NCI-H2107 treated with DMSO at 0.1 percent for 48 hours (cell line): ENCODE results near the gene CCNK.

ENCODE experiments used
- DNase-seq: peaks from one replicate; lab custom pipeline; 2025; ENCODE audit not compliant: unreplicated experiment; lab: John Stamatoyannopoulos, UW

The CCNK gene

DNA sequence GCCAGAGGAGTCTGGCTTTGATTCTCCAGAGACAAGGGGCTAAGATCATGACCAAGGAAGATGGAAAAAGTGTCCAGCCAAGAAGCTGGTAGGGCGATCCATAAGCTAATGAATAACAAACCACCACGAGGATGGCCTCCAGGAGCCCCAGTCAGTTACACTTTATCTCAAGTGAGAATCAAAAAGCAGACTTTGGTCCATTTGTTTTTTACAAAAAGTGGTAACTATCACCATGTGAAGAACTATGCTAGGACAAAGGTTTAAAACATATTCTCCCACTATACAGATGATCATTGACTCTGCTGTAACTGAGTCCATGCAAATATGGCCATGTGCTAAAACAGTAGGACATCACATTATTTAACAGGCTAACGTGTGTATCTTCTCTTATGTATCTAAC is 14.5 kb upstream of the CCNK start:
- no peak for DNase-seq

DNA sequence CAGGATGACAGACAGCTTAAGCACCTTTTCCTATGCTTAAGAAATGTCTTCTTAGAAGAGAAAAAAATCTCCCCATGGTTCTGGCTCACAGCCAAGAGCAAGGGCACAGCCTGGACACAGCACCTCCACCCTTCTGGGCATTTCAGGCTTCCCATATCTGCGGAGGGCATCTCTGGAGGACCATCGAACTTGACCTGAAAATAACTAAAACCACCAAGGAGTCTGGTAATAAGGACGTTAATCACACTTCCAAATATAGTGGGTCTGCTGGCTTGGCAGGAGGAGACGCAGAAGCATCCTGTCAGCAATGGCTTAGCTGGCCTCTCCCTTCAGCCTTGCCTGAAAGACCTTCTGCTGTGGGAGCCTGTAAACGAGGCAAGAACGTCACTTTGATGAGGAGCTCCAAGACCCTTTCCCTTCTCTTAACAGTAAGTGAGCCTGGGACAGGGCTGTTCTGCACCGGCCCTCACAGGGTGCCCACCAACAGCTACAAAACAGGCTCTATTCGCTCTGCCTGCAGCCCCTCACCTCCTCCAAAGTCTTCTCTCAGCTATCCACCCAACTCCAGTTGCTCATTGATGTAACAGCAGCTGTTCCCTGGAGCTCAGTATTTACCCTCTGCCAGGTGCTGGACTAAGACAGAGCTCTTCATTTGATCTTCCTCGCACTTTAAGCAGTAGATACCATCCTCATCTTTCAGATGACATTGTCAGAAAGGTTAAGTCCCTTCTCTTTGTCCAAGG is 13.7 kb upstream of the CCNK start:
- no peak for DNase-seq

DNA sequence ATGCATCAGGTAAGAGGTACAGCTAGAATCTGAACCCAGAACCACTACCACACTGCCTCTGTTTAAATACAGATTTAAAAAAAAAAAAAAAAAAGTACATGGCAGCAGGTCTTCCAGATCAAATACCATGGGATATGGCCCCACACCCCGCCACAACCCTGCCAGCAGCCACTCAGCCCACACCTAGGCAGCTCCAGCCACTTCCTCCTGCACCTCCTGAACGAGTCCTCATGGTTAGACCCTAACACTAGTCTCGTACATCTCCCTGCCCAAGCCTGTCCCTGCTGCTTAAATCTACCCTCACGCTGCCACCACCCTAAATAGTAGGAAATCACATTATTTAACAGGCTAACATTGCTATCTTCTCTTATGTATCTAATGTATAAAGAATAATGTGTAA is 13.1 kb upstream of the CCNK start:
- no peak for DNase-seq

DNA sequence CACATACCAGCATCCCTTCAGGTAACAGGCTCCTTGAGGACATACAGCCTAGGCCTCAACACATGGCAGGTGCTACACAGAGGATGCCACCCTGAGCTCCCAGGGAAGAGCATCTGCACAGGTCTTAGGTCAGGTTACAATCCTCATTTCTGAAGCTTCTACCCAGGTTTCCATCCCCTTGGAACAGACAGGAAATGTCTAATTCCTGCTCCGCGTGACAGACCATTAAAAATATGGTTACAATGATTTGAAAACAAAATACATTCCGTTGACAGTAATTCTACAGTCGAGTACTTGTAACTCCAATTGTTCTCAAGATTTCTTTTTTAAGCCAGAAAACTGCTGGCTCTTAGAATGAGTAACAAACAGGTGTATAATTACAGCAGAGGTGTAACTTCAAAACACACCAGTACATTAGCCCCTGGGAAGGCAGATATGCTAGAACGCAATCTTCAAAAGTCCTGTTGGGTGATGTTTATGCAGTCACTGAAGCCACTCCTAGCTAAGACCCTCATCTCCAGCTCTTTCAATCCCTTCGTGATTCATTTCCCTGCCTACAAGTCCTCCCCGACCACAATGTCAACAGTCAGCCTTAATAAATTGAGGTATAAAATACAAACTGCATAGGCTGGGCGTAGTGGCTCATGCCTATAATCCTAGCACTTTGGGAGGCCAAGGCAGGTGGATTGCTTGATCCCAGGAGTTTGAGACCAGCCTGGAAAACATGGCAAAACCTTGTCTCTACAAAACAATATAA is 12.2 kb upstream of the CCNK start:
- DNase-seq = peak; percentile 87

DNA sequence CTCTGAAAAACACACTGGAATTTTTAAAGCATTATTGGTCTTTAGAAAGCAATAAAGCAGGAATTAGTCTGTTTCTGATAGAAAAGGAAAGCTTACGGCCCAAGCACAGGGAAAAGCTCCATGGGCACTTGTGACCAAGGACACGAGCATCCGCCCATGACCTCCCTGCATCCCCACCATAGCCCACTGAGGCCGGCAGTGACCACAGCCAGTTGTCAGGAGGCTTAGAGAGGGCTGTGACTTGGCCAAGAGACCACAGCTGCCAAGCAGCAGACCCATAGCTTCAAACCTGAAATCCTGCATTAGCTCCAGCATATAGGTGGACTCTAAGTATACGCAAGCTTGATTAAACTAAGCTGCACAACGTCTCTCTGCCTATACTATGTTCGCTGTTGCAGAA is 9.5 kb upstream of the CCNK start:
- no peak for DNase-seq

DNA sequence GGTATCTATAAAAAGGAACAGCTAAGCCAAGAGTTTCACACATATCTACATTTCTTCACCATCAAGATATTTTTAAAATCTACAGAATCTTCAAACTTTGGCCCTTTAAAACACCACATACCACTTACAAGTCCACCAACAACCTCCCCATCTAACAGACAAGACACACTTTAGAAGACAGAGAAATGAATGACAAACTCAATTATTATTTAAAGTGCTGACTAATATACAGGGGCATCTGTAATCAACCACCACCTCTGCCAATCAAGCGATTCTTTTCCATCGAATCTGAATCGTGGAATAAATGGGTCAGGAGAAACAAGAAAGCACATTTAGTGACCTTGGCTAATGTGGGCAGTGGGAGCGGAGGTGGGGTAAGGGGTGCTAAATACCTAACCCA is 8.3 kb upstream of the CCNK start:
- DNase-seq = no peak

DNA sequence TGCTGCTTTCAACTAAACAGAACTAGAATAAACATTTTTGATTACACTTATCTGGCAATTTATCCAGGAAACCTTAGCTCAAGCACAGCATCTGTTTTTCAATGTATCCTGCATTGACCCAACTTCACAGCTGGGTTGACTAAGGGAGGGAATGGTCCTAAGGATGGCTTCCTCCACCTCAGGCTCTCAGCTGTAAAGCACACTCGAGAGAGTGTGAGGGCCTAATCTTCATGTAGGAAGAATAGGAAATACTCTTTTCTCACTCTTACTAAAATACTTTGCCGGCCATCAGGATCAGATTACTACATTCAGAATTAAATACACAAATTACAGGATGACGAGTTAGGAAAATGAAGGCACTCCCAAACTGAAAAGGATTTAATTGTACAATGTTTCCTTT is 7.8 kb upstream of the CCNK start:
- DNase-seq = no peak

DNA sequence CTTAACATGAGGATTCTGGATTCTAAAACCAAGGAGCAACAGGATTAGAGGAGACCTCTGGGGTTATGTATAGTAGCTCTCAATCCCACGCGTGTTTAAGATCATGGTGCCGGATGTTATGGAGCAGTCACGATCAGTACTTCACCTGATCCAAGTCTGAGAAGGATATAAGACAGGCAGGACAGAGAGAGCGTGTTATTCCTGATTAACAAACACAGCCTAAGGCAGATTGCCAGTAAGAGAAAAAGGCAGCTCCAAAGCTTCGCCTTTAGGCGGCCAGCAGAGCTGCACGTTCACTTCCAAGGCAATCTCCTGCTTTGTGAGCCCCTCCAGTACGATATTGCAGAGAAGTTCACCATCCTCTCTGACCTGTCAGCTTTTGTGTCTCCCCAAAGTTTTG is 6.0 kb upstream of the CCNK start:
- DNase-seq = no peak

DNA sequence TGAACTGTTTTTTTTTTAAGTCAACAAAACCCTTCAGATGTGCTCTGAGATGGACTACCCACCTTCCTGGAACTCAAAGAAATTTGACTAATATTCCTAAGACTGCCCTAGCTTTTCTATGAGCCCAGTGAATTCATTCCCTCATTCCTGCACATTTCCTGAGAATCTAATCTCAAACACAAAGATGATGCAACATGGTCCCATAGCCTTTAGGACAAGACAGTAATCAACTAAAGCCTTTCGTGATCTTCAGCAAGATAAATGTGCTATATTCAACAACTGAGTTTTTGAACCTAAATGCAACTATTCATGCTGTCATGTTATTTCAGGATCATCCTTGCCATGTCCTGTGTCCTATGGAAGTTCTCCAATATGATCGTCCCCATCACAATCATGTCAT is 5.5 kb upstream of the CCNK start:
- DNase-seq = no peak

DNA sequence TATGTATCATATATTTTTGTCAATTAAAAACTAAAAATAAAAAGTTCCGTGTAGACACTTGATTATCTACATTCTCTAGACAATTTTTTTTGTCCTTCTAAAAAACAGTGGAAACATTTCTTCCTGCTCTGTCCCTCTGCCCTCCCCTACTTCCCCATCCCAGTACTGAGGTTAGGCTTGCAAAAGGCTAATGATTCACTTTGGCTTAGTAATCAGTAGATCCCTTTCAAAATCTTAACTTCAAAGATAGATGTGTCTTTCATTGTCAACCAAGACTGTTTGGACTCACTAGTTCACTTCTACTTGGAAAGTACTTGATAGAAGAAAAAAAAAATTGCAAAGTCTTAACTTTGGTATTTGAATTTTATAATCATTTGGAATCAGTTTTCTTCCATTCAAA is 4.3 kb upstream of the CCNK start:
- no peak for DNase-seq

DNA sequence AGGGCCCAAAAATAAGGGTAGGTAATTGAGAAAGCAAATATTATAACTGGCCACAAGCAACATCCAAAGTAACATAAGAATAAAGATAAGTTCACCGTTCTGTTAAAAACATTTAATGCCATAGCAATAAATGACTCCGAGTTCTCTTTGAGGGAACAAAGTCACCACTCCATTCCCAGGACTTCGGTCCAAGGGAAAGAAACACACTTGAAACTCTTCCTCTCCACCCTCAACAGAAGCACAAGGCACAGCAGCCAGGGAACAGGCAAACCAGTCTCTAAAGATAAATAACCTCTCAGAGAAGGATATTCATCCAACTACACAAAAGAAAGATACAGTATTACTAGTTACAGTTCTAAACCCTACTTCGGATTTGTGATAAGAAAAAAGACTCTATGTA is 3.1 kb upstream of the CCNK start:
- DNase-seq = no peak

DNA sequence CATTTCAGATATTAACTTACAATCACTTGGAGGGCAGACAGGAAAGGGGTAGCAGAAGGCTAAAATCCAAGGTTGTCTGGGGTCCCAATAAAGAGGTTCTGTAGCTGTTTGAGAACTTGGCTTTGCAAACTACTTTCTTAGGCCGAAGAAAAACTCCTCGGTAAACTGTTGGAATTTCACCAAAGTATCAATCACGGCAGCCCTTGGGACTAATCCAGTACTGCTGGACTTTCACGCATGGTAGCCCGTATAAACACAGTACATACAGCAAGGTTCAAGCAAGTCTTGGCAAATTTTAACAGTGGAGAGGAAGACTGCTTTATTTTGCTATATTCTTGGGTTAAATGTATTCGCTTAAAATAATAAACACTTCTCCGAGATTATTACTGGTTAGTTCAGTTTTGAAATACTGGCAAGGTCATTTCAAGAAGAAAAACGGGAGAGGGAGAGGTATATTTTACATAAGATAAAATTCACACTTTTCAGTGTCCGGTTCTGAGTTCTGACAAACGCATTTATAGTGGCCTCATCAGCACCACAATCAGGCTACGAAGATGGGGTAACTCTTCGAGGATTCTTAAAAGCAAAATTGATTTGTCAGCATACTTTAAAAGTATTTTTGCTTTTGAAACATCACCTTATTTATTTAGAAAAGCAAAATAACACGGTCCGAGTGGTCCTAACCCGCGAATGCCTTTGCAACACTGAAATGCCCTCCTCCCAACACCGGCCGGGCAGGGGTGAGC is 1.9 kb upstream of the CCNK start:
- no peak for DNase-seq

DNA sequence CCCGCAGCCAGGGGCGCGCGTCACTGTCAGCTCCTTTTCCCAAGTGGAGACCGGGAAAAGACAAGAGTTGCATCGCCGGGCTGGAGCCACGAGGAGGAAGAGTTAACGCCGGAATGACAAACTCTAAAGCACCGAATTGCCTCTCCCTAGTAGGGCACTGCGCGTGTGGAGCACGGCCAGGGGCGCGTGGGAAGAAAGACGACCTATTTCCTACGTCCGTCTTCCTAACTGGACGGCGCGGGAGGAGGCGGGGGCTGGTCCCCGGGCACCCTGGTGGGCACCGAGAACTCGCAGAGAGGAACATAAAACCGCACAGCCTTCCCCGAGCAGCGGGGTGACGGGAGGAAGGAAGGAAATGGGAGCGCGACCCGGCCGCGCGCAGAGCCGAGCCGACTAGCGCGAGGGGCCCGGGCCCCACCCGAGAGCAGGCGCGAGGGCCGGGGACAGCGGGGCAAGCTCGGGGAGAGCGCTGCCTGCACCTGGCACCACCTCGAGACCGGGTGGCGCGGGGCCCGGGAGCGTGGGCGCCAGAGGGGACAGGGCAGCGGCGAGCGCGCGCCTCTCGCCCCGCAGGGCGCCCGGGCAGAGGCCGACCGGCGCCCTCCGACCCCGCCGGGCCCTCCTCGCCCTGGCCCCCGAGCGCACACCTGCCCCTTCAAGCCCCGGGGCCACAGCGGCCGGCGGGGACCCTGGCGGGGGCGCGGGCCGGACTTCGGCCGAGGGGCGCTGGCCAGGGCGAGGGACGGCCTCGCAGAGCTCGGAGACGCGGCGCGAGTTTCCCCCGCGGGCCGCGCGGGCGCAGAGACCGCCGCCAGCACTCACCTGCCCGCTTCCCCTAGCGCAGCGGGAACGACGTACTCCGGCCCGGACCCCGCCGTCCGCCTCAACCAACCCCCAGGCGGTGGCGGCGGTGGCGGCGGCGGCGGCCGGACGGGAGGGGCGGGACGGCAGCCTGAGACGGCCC is 1.0 kb upstream of the CCNK start, which contains the start of gene SETD3:
TSS of gene SETD3 (minus strand) at position 954 of the 964 bp plus-strand sequence. CDS start 15,054 bp downstream, outside the sequence.
- DNase-seq = no peak

DNA sequence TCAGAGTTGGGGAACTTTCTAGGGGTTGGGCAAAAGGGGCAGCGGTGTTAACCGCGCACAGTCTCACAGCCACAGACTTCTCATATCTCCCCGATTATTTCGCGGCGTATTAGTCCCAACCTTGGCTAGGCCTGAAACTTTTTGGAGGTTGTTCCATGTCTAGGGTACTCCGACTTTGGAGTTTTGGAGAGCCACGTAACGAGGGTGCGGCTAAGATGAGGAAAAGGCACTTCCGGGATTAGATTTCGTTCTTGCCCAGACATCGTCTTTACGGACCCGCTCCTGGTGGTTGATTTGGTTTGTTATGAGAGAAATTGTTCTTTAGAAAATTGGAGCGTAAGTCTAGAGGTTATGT is 513 bp downstream of the CCNK start:
- no peak for DNase-seq

DNA sequence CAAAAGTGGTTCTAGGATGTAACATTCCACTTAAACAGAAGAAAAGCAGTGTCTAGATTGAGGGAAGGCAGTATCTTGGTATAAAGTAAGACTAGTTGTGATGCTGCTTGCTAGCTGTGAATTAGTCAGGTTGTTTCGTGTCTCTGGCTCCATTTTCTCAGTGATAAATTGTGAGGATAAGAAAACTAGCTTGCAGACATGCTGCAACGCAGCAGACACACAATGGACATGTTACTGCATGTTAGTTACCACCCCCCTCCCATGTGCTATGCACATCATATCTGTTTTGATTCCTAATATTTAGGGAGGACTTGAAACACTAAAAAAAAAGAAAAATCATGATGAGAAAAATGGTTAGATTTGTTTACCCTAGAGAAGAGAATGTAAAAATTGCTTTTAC is 2.9 kb downstream of the CCNK start:
- no peak for DNase-seq

DNA sequence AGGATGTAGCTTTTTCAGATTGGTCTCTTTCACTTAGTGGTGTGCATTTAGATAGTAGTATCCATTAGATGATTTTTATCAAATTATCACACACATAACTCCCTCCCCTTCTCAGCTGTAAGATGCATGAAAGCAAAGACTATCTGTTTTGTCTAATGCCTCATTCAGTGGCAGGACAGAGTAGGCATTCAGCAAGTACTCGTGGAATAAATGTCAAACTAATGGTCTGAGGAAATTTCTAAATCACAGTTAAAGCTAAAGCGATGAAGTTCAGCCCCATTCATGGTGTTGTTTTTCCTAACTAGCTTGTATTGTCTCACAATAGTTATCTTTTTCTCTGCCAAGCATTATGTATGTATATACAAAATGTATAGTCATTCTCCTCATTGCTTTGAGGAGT is 16.1 kb downstream of the CCNK start:
- DNase-seq = no peak

DNA sequence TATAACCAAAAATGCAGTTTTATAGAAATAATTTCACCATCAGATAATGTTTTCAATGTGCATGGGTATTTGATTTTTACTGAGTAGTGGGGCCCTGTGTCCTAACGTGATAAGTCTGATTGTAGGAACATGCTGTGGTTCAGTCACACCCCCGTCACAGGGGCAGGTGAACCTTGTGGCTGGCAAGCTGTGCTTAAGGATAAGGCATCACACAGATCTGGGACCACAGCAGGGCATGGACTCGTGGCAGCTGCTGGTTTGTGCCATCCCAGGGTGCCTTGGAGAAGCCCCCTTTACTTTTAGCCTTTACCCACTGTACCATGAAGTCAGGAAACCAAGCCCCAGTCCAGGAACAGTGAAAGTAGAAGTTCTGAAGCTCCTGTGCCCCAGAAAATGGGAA is 16.7 kb downstream of the CCNK start:
- no peak for DNase-seq

DNA sequence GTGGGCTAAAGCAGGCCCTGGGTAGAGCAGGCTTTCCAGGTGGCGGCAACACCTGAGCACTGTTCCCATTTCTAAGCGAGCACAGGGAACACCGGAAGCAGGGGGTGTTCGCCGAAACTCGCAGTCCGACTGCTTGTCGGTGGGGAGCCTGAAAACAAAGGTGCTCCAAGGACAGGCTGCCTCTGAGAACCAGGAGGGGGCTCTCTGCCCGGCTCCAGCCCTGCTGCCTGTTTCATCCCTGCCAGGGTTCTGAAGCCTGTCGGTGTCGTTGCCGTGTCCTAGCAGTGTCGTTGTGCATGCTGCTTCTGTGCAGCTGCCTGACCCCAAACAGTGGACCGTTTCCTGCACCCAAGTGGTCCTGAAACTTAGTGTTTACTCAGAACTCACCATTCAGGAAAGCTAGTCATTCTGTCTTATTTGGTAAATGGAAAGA is 21.8 kb downstream of the CCNK start:
- DNase-seq = no peak

DNA sequence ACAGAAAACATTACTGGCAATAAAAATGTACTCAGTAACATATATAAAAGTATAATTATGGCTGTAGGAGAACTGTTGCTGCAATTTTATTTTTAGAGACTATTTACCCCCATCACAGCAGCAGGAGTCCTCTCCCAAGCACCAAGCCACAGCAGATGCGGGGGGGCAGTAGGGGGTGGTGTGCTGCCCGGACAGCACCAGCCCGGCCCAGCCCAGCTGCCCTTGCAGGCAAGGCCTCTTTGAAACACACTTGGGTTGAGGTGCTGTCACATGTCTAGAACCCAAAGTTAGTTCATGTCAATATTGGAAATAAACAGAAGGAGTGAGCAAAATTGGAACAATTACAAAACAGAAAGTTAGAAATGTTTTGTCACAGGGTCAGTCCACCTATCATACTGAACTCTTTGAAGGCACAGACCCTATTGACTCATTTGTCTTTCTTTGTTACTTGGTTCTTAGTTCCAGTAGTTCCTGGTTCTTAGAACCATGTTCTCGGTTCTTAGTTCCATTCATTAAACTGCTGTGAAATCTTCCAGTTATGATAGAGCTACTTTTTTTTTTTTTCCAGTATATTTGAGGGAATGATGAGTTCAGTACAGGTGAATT is 22.7 kb downstream of the CCNK start:
- no peak for DNase-seq

DNA sequence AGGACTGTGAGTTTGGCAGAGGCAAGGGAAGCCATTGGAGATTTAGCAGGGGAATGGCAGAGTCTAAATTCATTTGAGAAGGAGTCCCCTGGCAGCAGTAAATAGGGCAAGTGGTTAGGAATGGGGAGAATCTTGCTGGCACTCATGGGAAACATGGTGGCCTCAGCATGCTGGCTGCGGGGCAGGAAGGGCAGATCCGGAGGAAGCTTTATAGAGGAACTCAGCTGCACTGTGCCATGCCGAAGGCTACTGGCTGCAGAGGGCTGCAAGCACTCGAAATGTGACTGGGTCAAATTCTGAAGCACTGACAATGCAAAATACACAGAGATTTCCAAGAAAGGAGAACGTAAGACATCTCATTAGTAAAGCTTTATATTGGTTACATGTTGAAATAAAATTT is 23.9 kb downstream of the CCNK start:
- no peak for DNase-seq
